A673 (cell line): ENCODE results near the gene GATB. TPM values are rescaled to one million over a fixed set of nuclear protein-coding genes. Genes with fewer than 3 reads are reported as not detected.

Experiments used
- BruUV-seq: library from RNA; stranded (reverse); fragments of 400-500 nt; replicated peaks from 2 replicates; lab custom pipeline; 2021; lab: Mats Ljungman, UMichigan
- CTCF ChIA-PET: fragments of 300-600 bp; sonication (Branson Sonifier 250); formaldehyde crosslinking; loops from one replicate; lab custom pipeline; 2022; ENCODE audit warnings: antibody characterized with exemption; lab: Charles Lee
- POLR2A ChIA-PET: fragments of 300-600 bp; sonication (Branson Sonifier 250); formaldehyde crosslinking; loops from one replicate; lab custom pipeline; 2022; ENCODE audit warnings: antibody characterized with exemption; ENCODE audit not compliant: low non-redundant PET; lab: Charles Lee
- DNase-seq: peaks from one replicate; pipeline ENCODE4 v3.0.0-alpha.2; 2015; ENCODE audit warnings: low spot score
- H3K27ac ChIP-seq: fragments of 200-600 bp; sonication (generic); 2 replicates; pipeline ENCODE4 v1.5.1; 2016; ENCODE audit warnings: mixed run types, low read depth, mild to moderate bottlenecking, mixed read lengths, antibody characterized with exemption, low read length; ENCODE audit not compliant: poor library complexity, severe bottlenecking
- H3K27me3 ChIP-seq: fragments of 200-600 bp; sonication (generic); replicated peaks from 2 replicates; pipeline ENCODE4 v1.6.1; 2017; ENCODE audit warnings: mixed run types, low read depth, mild to moderate bottlenecking, mixed read lengths, antibody characterized with exemption, low read length; ENCODE audit not compliant: insufficient read depth, poor library complexity
- H3K36me3 ChIP-seq: fragments of 200-600 bp; sonication (generic); 2 replicates; pipeline ENCODE4 v1.6.1; 2016; ENCODE audit warnings: mixed run types, mild to moderate bottlenecking, mixed read lengths, antibody characterized with exemption, low read length; ENCODE audit not compliant: insufficient read depth, poor library complexity, severe bottlenecking
- H3K4me1 ChIP-seq: fragments of 200-600 bp; sonication (generic); 2 replicates; pipeline ENCODE4 v1.6.1; 2017; ENCODE audit warnings: mixed run types, mild to moderate bottlenecking, mixed read lengths, antibody characterized with exemption, low read length; ENCODE audit not compliant: insufficient read depth, poor library complexity, severe bottlenecking
- H3K4me3 ChIP-seq: fragments of 200-600 bp; sonication (generic); 2 replicates; pipeline ENCODE4 v1.5.1; 2016; ENCODE audit warnings: low read depth, mixed run types, mild to moderate bottlenecking, mixed read lengths, low read length; ENCODE audit not compliant: poor library complexity, severe bottlenecking
- H3K9me3 ChIP-seq: fragments of 200-600 bp; sonication (generic); 2 replicates; pipeline ENCODE4 v1.6.1; 2016; ENCODE audit warnings: mixed run types, low read depth, mild to moderate bottlenecking, mixed read lengths, antibody characterized with exemption, low read length; ENCODE audit not compliant: poor library complexity, severe bottlenecking
- CTCF ChIP-seq: fragments of 300-800, 200-600 bp; sonication (generic); conservative IDR thresholded peaks from 2 replicates; pipeline ENCODE4 v1.5.1; 2017; ENCODE audit warnings: low read depth, mild to moderate bottlenecking, antibody characterized with exemption, low read length, moderate library complexity, mixed read lengths
- EZH2 ChIP-seq: fragments of 200-600 bp; sonication (generic); IDR thresholded peaks from 2 replicates; pipeline ENCODE4 v1.6.1; 2017; ENCODE audit warnings: borderline replicate concordance, low read depth, mild to moderate bottlenecking, mixed read lengths, antibody characterized with exemption, low read length; ENCODE audit not compliant: poor library complexity, severe bottlenecking
- intact Hi-C: fragments of 100-400 bp; cut with micrococcal nuclease; formaldehyde crosslinking; loops from one replicate; pipeline ENCODE4 v1.10.0; 2022; ENCODE audit not compliant: unreplicated experiment
- total RNA-seq: library from RNA; stranded (reverse); gene quantifications from 2 replicates; pipeline ENCODE4 v1.2.3, GENCODE V29; 2021

Gene GATB
- total RNA-seq, 1 experiment from 2014 or later = 23.8 TPM

GRCh38 chr4:151688785-151689043 is 72.1 kb downstream of the GATB start:
- CTCF ChIA-PET = no interaction called here
- no peaks in the 10 kb centered on the region for H3K4me1 ChIP-seq

GRCh38 chr4:151688003-151688784 is 72.6 kb downstream of the GATB start:
- ChIA-PET CTCF (no interaction called here), POLR2A (no interaction called here)
- no TSS peak for BruUV-seq

More at GRCh38 chr4:151688785-151689043, 72.1 kb downstream of the GATB start:
- intact Hi-C loops = no loop called here
- no peak for TF ChIP-seq EZH2
- no peak for TF ChIP-seq CTCF
- BruUV-seq = no TSS peak
- H3K9me3 ChIP-seq = no peaks in the 10 kb centered on the region
- no peaks in the 10 kb centered on the region for H3K27me3 ChIP-seq
- no peak overlapping the region for H3K4me3 ChIP-seq
- no peaks in the 10 kb centered on the region for H3K36me3 ChIP-seq
- H3K27ac ChIP-seq = no peak overlapping the region
- POLR2A ChIA-PET = no interaction called here
- no peak for DNase-seq

GRCh38 chr4:151687021-151687640 is 73.7 kb downstream of the GATB start:
- CTCF ChIA-PET = no interaction called here
- BruUV-seq = no TSS peak

More at GRCh38 chr4:151688003-151688784, 72.6 kb downstream of the GATB start:
- Histone ChIP-seq H3K4me3 (no peak overlapping the region), H3K36me3 (no peaks in the 10 kb centered on the region), H3K27me3 (no peaks in the 10 kb centered on the region), H3K4me1 (no peaks in the 10 kb centered on the region), H3K27ac (no peak overlapping the region), H3K9me3 (no peaks in the 10 kb centered on the region)
- intact Hi-C loops = no loop called here
- TF ChIP-seq CTCF = no peak
- no peak for TF ChIP-seq EZH2
- no peak for DNase-seq

More at GRCh38 chr4:151687021-151687640, 73.7 kb downstream of the GATB start:
- DNase-seq = no peak
- Histone ChIP-seq H3K4me1 (no peaks in the 10 kb centered on the region), H3K27me3 (no peaks in the 10 kb centered on the region), H3K9me3 (no peaks in the 10 kb centered on the region), H3K4me3 (no peak overlapping the region), H3K36me3 (no peaks in the 10 kb centered on the region), H3K27ac (no peak overlapping the region)
- intact Hi-C loops = no loop called here
- POLR2A ChIA-PET = no interaction called here
- TF ChIP-seq CTCF (no peak), EZH2 (no peak)
